ENCODE measurements around the gene MSI2. TPM values are rescaled to one million over a fixed set of nuclear protein-coding genes. Genes with fewer than 3 reads are reported as not detected.

The MSI2 gene
- total and polyA plus RNA-seq, 8 donors = 35.0 to 49.5 (median 47.5) TPM

DNA sequence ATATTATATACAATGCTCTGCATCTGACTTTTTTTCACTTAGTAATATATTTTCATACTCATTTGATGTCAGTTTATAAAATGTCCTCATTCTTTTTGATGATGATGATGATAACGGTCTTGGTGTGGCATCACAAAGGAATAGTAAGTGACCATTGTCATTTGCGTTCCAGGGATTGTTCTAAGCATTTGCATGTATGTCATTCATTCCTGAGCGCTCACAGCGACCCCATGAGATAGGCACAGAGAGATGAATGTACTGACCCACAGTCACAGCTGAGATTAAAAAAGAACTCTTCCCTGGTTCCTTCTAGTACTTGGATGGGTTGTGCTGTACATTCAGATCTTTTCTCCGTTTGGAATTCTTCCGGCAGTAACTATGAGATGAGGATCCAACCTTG, 21.2 kb upstream of the MSI2 start:
- DNase-seq = no peak
- intact Hi-C loops (cut with DNase I) = no loop called here
- no peak overlapping the region for H3K27ac ChIP-seq
- H3K36me3 ChIP-seq = no peaks in the 10 kb centered on the region
- no peak for ATAC-seq
- H3K4me1 ChIP-seq = no peaks in the 10 kb centered on the region
- no peak overlapping the region for H3K4me3 ChIP-seq
- no peaks in the 10 kb centered on the region for H3K27me3 ChIP-seq
- TF ChIP-seq, protein P1, sequence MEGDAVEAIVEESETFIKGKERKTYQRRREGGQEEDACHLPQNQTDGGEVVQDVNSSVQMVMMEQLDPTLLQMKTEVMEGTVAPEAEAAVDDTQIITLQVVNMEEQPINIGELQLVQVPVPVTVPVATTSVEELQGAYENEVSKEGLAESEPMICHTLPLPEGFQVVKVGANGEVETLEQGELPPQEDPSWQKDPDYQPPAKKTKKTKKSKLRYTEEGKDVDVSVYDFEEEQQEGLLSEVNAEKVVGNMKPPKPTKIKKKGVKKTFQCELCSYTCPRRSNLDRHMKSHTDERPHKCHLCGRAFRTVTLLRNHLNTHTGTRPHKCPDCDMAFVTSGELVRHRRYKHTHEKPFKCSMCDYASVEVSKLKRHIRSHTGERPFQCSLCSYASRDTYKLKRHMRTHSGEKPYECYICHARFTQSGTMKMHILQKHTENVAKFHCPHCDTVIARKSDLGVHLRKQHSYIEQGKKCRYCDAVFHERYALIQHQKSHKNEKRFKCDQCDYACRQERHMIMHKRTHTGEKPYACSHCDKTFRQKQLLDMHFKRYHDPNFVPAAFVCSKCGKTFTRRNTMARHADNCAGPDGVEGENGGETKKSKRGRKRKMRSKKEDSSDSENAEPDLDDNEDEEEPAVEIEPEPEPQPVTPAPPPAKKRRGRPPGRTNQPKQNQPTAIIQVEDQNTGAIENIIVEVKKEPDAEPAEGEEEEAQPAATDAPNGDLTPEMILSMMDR (IDR thresholded peaks at IDR 0.05) = no peak
- no peaks in the 10 kb centered on the region for H3K9me3 ChIP-seq

DNA sequence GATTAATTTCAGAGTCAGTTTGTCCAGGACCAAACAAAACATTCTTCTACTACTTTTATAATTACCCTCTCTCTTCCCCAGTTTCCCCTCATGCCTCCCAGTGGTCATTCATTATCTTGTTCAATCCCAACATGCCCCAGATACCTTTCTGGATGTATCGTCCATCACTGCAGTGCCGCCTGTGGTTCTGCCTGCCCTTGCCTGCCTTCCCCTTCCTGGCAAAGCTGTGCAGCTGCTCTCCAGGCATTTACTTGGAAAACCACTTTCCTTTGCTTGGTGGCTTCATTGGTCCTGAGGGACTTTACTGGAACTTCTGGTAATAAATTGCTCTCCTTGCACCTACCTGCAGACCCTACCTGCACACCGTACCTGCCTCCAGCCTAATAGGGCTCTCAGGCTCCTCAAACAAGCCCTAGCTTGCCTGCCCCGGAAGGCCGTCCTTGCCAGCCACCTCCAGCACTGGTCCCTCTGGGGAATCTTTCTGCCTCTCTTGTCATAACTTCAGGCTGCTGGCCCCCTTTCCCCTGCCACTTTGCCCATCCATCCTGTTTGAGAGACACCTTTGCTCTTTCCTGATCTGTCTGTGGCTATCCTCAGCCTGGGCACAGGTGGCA, 19.5 kb upstream of the MSI2 start:
- TF ChIP-seq, protein P1 (IDR thresholded peaks at IDR 0.05) = no peak
- DNase-seq = no peak
- Histone ChIP-seq H3K4me3 (no peak overlapping the region), H3K27me3 (no peaks in the 10 kb centered on the region), H3K36me3 (no peaks in the 10 kb centered on the region), H3K4me1 (no peaks in the 10 kb centered on the region), H3K27ac (no peak overlapping the region), H3K9me3 (no peaks in the 10 kb centered on the region)
- no peak for ATAC-seq
- intact Hi-C loops (cut with DNase I) = no loop called here

DNA sequence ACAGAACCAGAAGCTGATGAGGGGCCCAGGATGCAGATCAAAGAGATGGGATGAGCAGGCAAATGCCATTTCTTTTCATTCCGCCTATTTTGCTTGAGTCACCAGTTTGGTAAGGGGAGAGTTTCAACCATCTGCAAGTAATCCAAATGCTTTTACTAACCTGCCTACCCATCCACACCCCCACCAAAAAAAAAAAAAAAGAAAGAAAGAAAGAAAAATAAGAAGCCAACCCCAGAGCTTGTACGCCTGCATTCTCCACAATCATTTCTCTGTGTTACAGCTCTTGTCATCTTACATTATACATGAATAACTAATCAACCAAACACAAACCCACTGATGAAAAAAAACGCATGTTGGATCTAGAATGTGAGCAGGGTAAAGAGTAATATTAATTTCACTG, 15.7 kb upstream of the MSI2 start:
- no peak overlapping the region for H3K27ac ChIP-seq
- no peak overlapping the region for H3K4me3 ChIP-seq
- intact Hi-C loops (cut with DNase I) = no loop called here
- no peaks in the 10 kb centered on the region for H3K36me3 ChIP-seq
- H3K27me3 ChIP-seq = peaks cover 0 to 20% of the 10 kb centered on the region in 2 donors
- no peaks in the 10 kb centered on the region for H3K9me3 ChIP-seq
- DNase-seq (no peak), ATAC-seq (no peak)
- H3K4me1 ChIP-seq = no peaks in the 10 kb centered on the region
- TF ChIP-seq, protein P1 (IDR thresholded peaks at IDR 0.05) = no peak

DNA sequence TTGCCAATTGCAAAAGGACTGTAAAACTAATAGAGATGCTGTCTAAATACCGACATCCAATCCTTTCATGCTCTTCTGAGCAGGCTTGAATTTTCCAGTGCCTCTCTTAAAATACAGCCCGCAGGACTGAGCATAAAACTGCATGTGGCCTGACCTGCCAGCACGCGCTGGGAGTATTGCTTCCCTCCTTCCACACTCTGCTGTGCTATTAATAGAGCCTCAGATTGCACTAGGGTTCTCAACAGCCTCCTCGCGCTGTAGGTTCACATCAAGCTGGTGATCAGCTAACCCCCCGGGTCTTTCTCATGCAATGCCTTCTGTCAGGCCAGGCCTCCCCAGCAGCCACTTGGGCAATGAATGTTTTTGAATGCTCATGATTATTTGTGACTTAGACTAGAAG, 14.2 kb upstream of the MSI2 start:
- TF ChIP-seq, protein P1 (IDR thresholded peaks at IDR 0.05) = no peak
- H3K27me3 ChIP-seq = peaks cover 0 to 23% of the 10 kb centered on the region in 2 donors
- H3K9me3 ChIP-seq = no peaks in the 10 kb centered on the region
- no peak overlapping the region for H3K4me3 ChIP-seq
- H3K36me3 ChIP-seq = no peaks in the 10 kb centered on the region
- H3K27ac ChIP-seq = no peak overlapping the region
- intact Hi-C loops (cut with DNase I) = no loop called here
- ATAC-seq = no peak
- no peaks in the 10 kb centered on the region for H3K4me1 ChIP-seq
- peak in 1 of 4 donors; percentile 19 for DNase-seq

DNA sequence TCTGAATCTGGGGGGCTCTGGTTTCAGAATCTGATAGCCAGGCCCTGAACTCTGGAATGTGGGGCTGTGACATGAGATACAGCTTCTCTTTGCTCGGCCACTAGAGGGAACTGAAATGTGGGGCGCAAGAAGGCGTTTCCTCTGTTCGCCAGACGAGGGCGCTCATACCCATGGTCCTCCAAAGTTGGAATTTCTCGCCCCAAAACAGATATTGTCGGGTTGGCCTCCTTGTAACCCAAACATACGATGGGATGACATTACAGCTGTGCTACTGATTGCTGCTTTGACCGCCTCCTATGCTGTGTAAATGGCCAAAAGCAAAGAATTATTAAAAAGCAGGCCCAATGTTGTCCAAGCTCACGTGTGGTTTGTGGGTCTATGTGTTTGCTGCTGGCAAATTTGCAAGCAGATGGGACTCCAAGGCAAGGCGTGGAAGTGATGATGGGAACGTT, 13.1 kb upstream of the MSI2 start:
- no peak overlapping the region for H3K4me3 ChIP-seq
- intact Hi-C loops (cut with DNase I) = no loop called here
- H3K4me1 ChIP-seq = no peaks in the 10 kb centered on the region
- no peak overlapping the region for H3K27ac ChIP-seq
- H3K9me3 ChIP-seq = no peaks in the 10 kb centered on the region
- DNase-seq (peak; percentile 40 to 79 (median 62)), ATAC-seq (peak; percentile 99)
- H3K36me3 ChIP-seq = no peaks in the 10 kb centered on the region
- peaks cover 0 to 23% of the 10 kb centered on the region in 2 donors for H3K27me3 ChIP-seq
- TF ChIP-seq, protein P1 (IDR thresholded peaks at IDR 0.05) = peak; percentile 93 to 98

Measured in left lung (tissue), 10 donors.